ENCODE measurements around the gene PARS2. TPM values are rescaled to one million over a fixed set of nuclear protein-coding genes. Genes with fewer than 3 reads are reported as not detected.

The PARS2 gene
- total RNA-seq, 1 donor from 2014 or later: 5.4 TPM

- no peak overlapping the region for H2AFZ ChIP-seq (ENCODE audit: low read depth, low read length)
- H3K4me1 Mint-ChIP-seq (ENCODE audit: low read depth, unreplicated experiment): peaks cover 4% of the 10 kb centered on the region
- no peaks in the 10 kb centered on the region for H3K9me3 ChIP-seq (ENCODE audit: insufficient read depth, low read depth, low read length)
- no peaks in the 10 kb centered on the region for H3K27me3 Mint-ChIP-seq (ENCODE audit: low read depth, unreplicated experiment)
- H3K9me3 Mint-ChIP-seq (ENCODE audit: unreplicated experiment): no peaks in the 10 kb centered on the region
- H3K4me1 ChIP-seq (ENCODE audit: insufficient read depth, low read length): no peaks in the 10 kb centered on the region
- peaks cover 17% of the 10 kb centered on the region for H3K36me3 Mint-ChIP-seq (ENCODE audit: low read depth, unreplicated experiment)
- H4K20me1 ChIP-seq (ENCODE audit: insufficient read depth, low read length): no peaks in the 10 kb centered on the region
- no peak for FAIRE-seq
- no peak for TF ChIP-seq EZH2 (IDR thresholded peaks at IDR 0.05; ENCODE audit: insufficient read depth, low read length)
- no peak for TF ChIP-seq CTCF (IDR thresholded peaks at IDR 0.05; ENCODE audit: insufficient read depth, low read depth, low read length)
- no peak overlapping the region for H3K4me2 ChIP-seq (ENCODE audit: low read length)
- H3K27ac ChIP-seq (ENCODE audit: low read depth, low read length): no peak overlapping the region
- H3K4me3 Mint-ChIP-seq (ENCODE audit: unreplicated experiment): no peak overlapping the region
- no peak overlapping the region for H3K9ac ChIP-seq (ENCODE audit: low read length)
- H3K27ac Mint-ChIP-seq (ENCODE audit: unreplicated experiment): peak overlapping the region; percentile 80
- DNase-seq (ENCODE audit: low read depth): no peak
- no peaks in the 10 kb centered on the region for H3K36me3 ChIP-seq (ENCODE audit: insufficient read depth, low read length)
- peaks cover 14% of the 10 kb centered on the region for H3K79me2 ChIP-seq (ENCODE audit: insufficient read depth, low read length)
- no peak overlapping the region for H3K4me3 ChIP-seq (ENCODE audit: insufficient read depth, low read depth, low read length)
- H3K27me3 ChIP-seq (ENCODE audit: insufficient read depth, low read length): no peaks in the 10 kb centered on the region
Measured at GRCh38 chr1:54758678-54759348, 5.5 kb downstream of the PARS2 start.

- no peaks in the 10 kb centered on the region for H3K4me1 ChIP-seq (ENCODE audit: insufficient read depth, low read length)
- DNase-seq (ENCODE audit: low read depth) (no peak), FAIRE-seq (no peak)
- H3K36me3 ChIP-seq (ENCODE audit: insufficient read depth, low read length): no peaks in the 10 kb centered on the region
- no peaks in the 10 kb centered on the region for H3K27me3 Mint-ChIP-seq (ENCODE audit: low read depth, unreplicated experiment)
- H3K27ac ChIP-seq (ENCODE audit: low read depth, low read length): no peak overlapping the region
- H3K9me3 ChIP-seq (ENCODE audit: insufficient read depth, low read depth, low read length): no peaks in the 10 kb centered on the region
- H3K27me3 ChIP-seq (ENCODE audit: insufficient read depth, low read length): no peaks in the 10 kb centered on the region
- H3K27ac Mint-ChIP-seq (ENCODE audit: unreplicated experiment): no peak overlapping the region
- peaks cover 5% of the 10 kb centered on the region for H3K79me2 ChIP-seq (ENCODE audit: insufficient read depth, low read length)
- no peak overlapping the region for H3K4me3 Mint-ChIP-seq (ENCODE audit: unreplicated experiment)
- H3K36me3 Mint-ChIP-seq (ENCODE audit: low read depth, unreplicated experiment): peaks cover 17% of the 10 kb centered on the region
- H3K4me1 Mint-ChIP-seq (ENCODE audit: low read depth, unreplicated experiment): peaks cover under 1% of the 10 kb centered on the region
- no peak overlapping the region for H3K4me3 ChIP-seq (ENCODE audit: insufficient read depth, low read depth, low read length)
- TF ChIP-seq CTCF (IDR thresholded peaks at IDR 0.05; ENCODE audit: insufficient read depth, low read depth, low read length) (no peak), EZH2 (IDR thresholded peaks at IDR 0.05; ENCODE audit: insufficient read depth, low read length) (no peak)
- H3K9me3 Mint-ChIP-seq (ENCODE audit: unreplicated experiment): no peaks in the 10 kb centered on the region
- H3K9ac ChIP-seq (ENCODE audit: low read length): no peak overlapping the region
- no peak overlapping the region for H2AFZ ChIP-seq (ENCODE audit: low read depth, low read length)
- H4K20me1 ChIP-seq (ENCODE audit: insufficient read depth, low read length): no peaks in the 10 kb centered on the region
- H3K4me2 ChIP-seq (ENCODE audit: low read length): no peak overlapping the region
Measured at GRCh38 chr1:54757833-54758232, 6.5 kb downstream of the PARS2 start.

Data from astrocyte (in vitro differentiated cells and primary cell).